ENCODE results near the gene MYL2. TPM values are rescaled to one million over a fixed set of nuclear protein-coding genes. Genes with fewer than 3 reads are reported as not detected.

MYL2 gene
- total RNA-seq, 4 donors from 2014 or later, result not detected

GRCh38 chr12:110906083-110906482 is 14.3 kb downstream of the MYL2 start:
- no peaks in the 10 kb centered on the region for H3K36me3 ChIP-seq
- H3K4me3 ChIP-seq, result no peak overlapping the region
- H3K4me1 ChIP-seq, result no peaks in the 10 kb centered on the region
- DNase-seq, result no peak
- H3K9me3 ChIP-seq, result no peaks in the 10 kb centered on the region
- H3K27me3 ChIP-seq, result no peaks in the 10 kb centered on the region
- TF ChIP-seq CTCF (IDR thresholded peaks at IDR 0.05) (no peak), POLR2A (IDR thresholded peaks at IDR 0.05) (no peak)
- H3K27ac ChIP-seq, result no peak overlapping the region

- DNase-seq, result no peak
- no peaks in the 10 kb centered on the region for H3K36me3 ChIP-seq
- no peaks in the 10 kb centered on the region for H3K27me3 ChIP-seq
- H3K9me3 ChIP-seq, result no peaks in the 10 kb centered on the region
- no peaks in the 10 kb centered on the region for H3K4me1 ChIP-seq
- TF ChIP-seq POLR2A (IDR thresholded peaks at IDR 0.05) (no peak), CTCF (IDR thresholded peaks at IDR 0.05) (no peak)
- no peak overlapping the region for H3K4me3 ChIP-seq
- no peak overlapping the region for H3K27ac ChIP-seq
These were observed 16.9 kb downstream of the MYL2 start for GRCh38 chr12:110903511-110903910.

- Histone ChIP-seq H3K27me3 (no peaks in the 10 kb centered on the region), H3K9me3 (no peaks in the 10 kb centered on the region), H3K4me3 (no peak overlapping the region), H3K4me1 (no peaks in the 10 kb centered on the region), H3K27ac (no peak overlapping the region), H3K36me3 (no peaks in the 10 kb centered on the region)
- DNase-seq, result no peak
- TF ChIP-seq CTCF (IDR thresholded peaks at IDR 0.05) (no peak), POLR2A (IDR thresholded peaks at IDR 0.05) (no peak)
These were observed 19.0 kb downstream of the MYL2 start for GRCh38 chr12:110901401-110901800.

- no peak overlapping the region for H3K4me3 ChIP-seq
- no peak for DNase-seq
- H3K27me3 ChIP-seq, result no peaks in the 10 kb centered on the region
- peaks cover 0 to 3% (median 0%) of the 10 kb centered on the region in 4 donors for H3K4me1 ChIP-seq
- no peaks in the 10 kb centered on the region for H3K9me3 ChIP-seq
- no peak overlapping the region for H3K27ac ChIP-seq
- TF ChIP-seq POLR2A (IDR thresholded peaks at IDR 0.05), result no peak
- no peak for TF ChIP-seq CTCF (IDR thresholded peaks at IDR 0.05)
- no peaks in the 10 kb centered on the region for H3K36me3 ChIP-seq
These were observed 23.8 kb downstream of the MYL2 start for GRCh38 chr12:110896559-110896958.

GRCh38 chr12:110893956-110894355 is 26.4 kb downstream of the MYL2 start:
- Histone ChIP-seq H3K27ac (no peak overlapping the region), H3K27me3 (no peaks in the 10 kb centered on the region), H3K4me1 (peaks cover 0 to 3% (median 0%) of the 10 kb centered on the region in 4 donors), H3K4me3 (no peak overlapping the region), H3K36me3 (no peaks in the 10 kb centered on the region), H3K9me3 (no peaks in the 10 kb centered on the region)
- TF ChIP-seq CTCF (IDR thresholded peaks at IDR 0.05) (no peak), POLR2A (IDR thresholded peaks at IDR 0.05) (no peak)
- no peak for DNase-seq

GRCh38 chr12:110889361-110889760 is 31.0 kb downstream of the MYL2 start:
- no peaks in the 10 kb centered on the region for H3K9me3 ChIP-seq
- no peak for DNase-seq
- no peaks in the 10 kb centered on the region for H3K27me3 ChIP-seq
- H3K36me3 ChIP-seq, result no peaks in the 10 kb centered on the region
- no peak overlapping the region for H3K4me3 ChIP-seq
- no peak overlapping the region for H3K27ac ChIP-seq
- TF ChIP-seq CTCF (IDR thresholded peaks at IDR 0.05) (no peak), POLR2A (IDR thresholded peaks at IDR 0.05) (no peak)
- H3K4me1 ChIP-seq, result peaks cover 0 to 3% (median 0%) of the 10 kb centered on the region in 4 donors
